GM18519 (cell line): ENCODE measurements around the gene TNP2.

Experiments used
- ATAC-seq: cut with Tn5 transposase; IDR thresholded peaks from one replicate; pipeline ENCODE4 v1.9.1; 2021; ENCODE audit warnings: mild to moderate bottlenecking, moderate library complexity; ENCODE audit not compliant: unreplicated experiment, low FRiP score

Gene TNP2

GRCh38 chr16:11278681-11279628, 9.8 kb upstream of the TNP2 start:
- no peak for ATAC-seq

GRCh38 chr16:11277607-11278337, 8.6 kb upstream of the TNP2 start:
- no peak for ATAC-seq

- no peak for ATAC-seq
Observed at GRCh38 chr16:11276896-11277593, 7.9 kb upstream of the TNP2 start.

- ATAC-seq = no peak
Observed at GRCh38 chr16:11276143-11276895, 7.2 kb upstream of the TNP2 start, which contains the start of gene PRM2. PRM2 (minus strand) TSS chr16:11276480; CDS start chr16:11276370, 110 bp downstream.

GRCh38 chr16:11274964-11275363, 5.8 kb upstream of the TNP2 start:
- ATAC-seq = no peak

- ATAC-seq = no peak
Observed at GRCh38 chr16:11273721-11274324, 4.7 kb upstream of the TNP2 start.

- ATAC-seq = no peak
Observed at GRCh38 chr16:11272921-11273720, 4.0 kb upstream of the TNP2 start, which contains the start of gene PRM3. PRM3 (minus strand) TSS chr16:11273629; CDS start chr16:11273595, 34 bp downstream.

GRCh38 chr16:11272484-11272883, 3.4 kb upstream of the TNP2 start:
- ATAC-seq = no peak

- ATAC-seq = no peak
Observed at GRCh38 chr16:11271610-11272009, 2.5 kb upstream of the TNP2 start.

GRCh38 chr16:11270602-11271162, 1.6 kb upstream of the TNP2 start:
- ATAC-seq = no peak

- no peak for ATAC-seq
Observed at GRCh38 chr16:11265124-11265523, 4.0 kb downstream of the TNP2 start.

- ATAC-seq = no peak
Observed at GRCh38 chr16:11264155-11264832, 4.8 kb downstream of the TNP2 start.

GRCh38 chr16:11263737-11264136, 5.4 kb downstream of the TNP2 start:
- no peak for ATAC-seq

- ATAC-seq = no peak
Observed at GRCh38 chr16:11262915-11263314, 6.2 kb downstream of the TNP2 start.

GRCh38 chr16:11260596-11260966, 8.5 kb downstream of the TNP2 start:
- no peak for ATAC-seq

- no peak for ATAC-seq
Observed at GRCh38 chr16:11259655-11260595, 9.2 kb downstream of the TNP2 start.
